Measurements from ENCODE around the gene KCNH2.

The KCNH2 gene

DNA sequence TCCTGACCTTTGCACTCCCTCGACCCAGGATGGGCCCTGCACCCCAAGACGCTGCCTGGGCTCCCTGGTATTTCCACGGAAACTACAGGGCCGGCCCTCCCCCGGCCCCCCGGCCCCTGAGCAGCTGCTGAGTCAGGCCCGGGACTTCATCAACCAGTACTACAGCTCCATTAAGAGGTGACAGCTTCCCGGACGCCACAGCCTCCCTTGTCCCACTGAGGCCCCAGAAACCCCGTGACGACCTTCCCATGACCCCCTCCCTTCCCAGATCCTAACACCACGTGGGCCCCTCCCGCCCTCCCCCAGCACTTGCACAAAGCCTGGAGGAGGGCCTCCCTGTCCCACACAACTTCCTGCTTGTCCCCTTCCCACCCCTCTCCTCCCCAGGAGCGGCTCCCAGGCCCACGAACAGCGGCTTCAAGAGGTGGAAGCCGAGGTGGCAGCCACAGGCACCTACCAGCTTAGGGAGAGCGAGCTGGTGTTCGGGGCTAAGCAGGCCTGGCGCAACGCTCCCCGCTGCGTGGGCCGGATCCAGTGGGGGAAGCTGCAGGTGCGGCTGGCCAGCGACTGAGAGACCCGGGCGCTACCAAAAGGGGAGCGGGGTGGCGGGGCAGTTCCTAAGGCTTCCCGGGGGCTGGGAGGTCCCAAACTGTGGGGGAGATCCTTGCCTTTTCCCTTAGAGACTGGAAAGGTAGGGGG is 18.4 kb upstream of the KCNH2 start:
- DNase-seq (ENCODE audit: insufficient read length, low spot score) (no peak), FAIRE-seq (no peak)

DNA sequence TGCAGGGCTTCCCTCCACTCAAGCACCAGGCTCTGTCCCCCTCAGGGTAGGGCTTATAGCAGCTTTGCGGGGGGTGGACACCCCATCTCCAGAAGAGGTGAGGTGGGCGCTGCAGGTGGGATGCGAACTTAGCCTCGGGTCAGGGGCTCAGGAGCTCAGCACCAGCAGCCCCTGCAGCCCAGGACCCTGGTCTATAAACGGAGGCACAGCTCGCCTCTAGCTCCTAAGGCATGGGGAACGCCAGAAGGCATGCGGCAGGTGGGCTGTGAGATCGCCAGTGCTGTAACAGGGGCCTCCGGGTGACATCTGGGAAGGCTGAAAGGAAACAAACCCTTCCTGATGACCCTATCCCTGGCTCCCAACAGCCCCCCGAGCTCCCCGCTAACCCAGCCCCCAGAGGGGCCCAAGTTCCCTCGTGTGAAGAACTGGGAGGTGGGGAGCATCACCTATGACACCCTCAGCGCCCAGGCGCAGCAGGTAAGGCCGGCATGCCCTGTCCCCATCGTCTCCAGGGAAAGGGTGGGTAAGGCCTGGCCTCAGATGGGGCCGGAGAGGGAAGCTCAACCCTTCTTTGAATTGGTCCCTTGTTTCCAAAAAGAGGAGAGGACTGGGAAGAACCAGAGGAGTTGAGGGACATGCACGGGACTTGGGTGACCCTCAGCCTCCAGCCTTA is 16.9 kb upstream of the KCNH2 start:
- DNase-seq (ENCODE audit: insufficient read length, low spot score) (no peak), FAIRE-seq (no peak)

DNA sequence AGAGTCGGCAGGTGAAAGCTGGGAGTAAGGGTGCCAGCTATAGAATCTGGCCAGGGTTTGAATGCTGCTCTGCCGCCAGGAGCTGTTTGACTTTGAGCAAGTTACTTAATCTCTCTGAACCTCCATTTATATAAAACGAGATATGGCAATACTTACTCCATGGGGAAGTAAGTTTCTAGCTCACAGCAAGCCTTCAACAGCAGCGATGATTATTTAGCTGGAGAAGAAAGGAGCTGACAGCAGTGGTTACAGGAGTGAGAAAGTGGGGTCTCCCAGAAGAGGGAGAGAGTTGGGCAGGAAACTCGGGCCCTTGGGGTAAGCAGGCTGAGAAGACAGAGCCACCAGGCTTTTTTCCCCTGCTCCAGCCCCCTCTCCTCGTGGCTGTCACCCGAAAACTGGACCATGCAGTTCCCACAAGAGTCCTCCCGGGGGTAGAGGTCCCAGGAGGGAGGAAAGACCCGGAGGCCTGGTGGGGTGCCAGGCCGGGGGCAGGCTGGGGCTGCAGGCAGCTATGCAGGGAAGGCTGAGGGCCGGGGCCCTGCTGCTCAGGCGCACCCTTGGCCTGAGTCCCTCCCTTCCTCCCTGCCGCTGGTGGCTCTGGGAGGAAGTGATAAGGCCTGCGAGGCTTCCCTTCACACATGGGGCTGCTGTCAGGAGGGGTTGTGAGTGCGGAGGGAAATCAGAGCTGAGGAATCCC is 16.2 kb upstream of the KCNH2 start:
- DNase-seq (ENCODE audit: insufficient read length, low spot score) (no peak), FAIRE-seq (no peak)

DNA sequence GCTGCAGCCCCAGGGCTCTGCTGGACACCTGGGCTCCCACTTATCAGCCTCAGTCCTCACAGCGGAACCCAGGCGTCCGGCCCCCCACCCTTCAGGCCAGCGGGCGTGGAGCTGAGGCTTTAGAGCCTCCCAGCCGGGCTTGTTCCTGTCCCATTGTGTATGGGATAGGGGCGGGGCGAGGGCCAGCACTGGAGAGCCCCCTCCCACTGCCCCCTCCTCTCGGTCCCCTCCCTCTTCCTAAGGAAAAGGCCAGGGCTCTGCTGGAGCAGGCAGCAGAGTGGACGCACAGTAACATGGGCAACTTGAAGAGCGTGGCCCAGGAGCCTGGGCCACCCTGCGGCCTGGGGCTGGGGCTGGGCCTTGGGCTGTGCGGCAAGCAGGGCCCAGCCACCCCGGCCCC is 15.4 kb upstream of the KCNH2 start:
- DNase-seq (ENCODE audit: insufficient read length, low spot score) (no peak), FAIRE-seq (no peak)

DNA sequence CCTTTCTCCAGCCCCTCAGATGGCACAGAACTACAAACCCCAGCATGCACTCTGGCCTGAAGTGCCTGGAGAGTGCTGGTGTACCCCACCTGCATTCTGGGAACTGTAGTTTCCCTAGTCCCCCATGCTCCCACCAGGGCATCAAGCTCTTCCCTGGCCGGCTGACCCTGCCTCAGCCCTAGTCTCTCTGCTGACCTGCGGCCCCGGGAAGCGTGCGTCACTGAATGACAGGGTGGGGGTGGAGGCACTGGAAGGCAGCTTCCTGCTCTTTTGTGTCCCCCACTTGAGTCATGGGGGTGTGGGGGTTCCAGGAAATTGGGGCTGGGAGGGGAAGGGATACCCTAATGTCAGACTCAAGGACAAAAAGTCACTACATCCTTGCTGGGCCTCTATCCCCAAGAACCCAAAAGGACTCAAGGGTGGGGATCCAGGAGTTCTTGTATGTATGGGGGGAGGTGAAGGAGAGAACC is 14.7 kb upstream of the KCNH2 start:
- FAIRE-seq, result no peak
- DNase-seq (ENCODE audit: insufficient read length, low spot score), result no peak

- no peak for FAIRE-seq
Measured at GRCh38 chr7:150992051-150992640, 14.0 kb upstream of the KCNH2 start.

DNA sequence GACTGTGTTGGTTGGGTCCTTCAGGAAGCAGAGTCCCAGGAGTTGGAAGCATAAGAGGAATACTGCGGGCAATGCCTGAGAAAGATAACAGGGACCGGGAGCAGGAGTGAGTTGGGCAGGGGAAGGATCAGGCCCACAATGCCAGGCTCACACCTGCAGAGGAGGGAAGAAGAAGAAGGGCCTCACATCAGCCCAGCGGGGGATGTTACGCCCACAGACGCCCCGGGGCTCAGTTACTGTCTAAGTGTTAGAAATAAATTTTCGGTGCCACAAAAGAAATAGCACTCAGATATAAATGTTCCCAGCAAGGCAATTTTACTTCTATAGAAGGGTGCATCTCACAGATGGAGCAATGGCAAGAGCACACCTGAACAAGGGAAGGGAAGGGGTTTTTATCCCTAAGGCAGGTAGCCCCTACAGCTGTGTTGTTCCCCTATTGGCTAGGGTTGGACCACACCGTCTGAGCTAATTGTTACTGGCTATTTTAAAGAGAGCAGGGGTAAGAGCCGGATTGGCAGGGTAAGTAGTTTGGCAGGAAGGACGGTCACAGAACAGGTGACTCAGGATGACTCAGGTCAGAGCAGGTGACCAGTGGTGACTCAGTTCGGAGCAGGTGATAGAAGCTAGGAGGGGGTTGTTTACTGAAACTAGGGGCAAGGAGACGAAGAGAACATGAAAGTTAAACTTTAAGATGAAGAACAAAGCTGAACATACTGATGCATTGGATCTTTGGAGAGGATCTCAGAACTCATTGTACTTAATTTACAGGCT is 12.5 kb upstream of the KCNH2 start, which contains the start of gene NOS3:
Gene NOS3, plus strand, starts transcription at position 602 of the 771 bp plus-strand sequence. CDS start 2,787 bp downstream, outside the sequence.
- FAIRE-seq (no peak), DNase-seq (ENCODE audit: insufficient read length, low spot score) (no peak)

More at GRCh38 chr7:150992051-150992640, 14.0 kb upstream of the KCNH2 start:
- DNase-seq (ENCODE audit: insufficient read length, low spot score), result no peak

- FAIRE-seq (no peak), DNase-seq (ENCODE audit: insufficient read length, low spot score) (no peak)
Measured at GRCh38 chr7:150989456-150989855, 11.3 kb upstream of the KCNH2 start.

DNA sequence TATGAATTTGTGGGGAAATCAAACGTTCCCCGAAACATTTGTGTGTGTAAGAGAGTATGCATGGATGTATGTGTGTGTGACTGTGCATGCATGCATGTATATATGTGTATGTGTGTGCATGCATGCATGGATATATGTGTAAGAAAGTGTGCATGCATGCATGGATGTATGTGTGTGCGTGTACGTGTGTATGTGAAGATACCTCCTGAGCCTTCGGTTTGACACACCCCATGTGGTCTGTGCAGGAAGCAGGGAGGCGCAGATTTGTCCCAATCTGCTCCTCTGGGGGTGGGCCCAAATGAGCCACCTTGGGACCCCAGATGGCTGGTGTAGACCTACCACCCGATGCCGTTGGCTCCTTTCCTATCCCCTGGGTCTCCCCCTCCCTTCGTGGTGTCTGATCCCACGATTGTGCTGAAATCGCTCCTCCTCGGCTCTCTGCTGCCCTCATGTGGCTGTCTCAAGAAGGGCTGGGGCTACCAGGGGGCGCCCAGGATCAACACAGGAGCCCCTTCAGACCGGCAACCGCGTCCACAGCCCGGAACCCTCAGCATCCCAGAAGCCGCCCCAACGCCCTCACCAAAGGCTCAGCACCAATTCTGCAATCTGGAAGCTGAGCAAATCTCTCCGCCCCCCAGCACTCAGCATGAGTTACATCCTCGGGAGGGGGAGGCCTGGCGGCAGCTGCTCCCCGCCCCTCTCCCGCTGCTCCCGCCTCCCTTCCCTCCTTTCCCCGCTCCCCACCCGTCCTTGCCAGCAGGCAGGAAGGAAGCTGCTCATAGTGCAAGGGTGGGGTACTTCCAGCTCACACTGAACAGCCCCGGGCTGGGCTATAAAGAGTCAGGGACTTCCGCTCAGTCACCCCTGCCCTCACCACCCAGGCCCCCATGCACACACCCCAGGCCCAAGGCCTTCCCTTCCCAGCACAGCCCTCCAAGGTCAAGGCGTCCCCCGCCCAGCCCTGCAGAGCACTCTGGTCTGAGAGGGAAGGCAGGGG is 10.4 kb upstream of the KCNH2 start:
- no peak for FAIRE-seq
- peak; percentile 67 for DNase-seq (ENCODE audit: insufficient read length, low spot score)

DNA sequence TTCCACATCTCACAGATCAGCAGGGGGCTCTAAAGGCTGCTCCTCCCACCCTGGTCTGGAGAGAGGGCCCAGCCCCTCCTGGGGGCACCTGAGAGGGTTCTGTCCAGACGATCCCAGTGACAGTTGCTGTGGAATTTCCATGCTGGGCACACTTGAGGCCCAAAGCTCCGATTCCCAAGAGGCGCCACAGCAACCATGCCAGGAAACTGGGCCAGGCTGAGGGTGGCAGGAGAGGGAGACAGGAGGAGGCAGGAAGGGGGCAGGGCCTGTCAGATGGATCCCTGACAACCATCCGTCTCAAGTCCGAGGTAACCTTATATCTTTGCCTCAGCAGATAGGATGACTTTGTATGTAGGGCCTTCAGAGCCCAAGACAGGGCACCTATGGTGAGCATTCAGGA is 8.4 kb upstream of the KCNH2 start:
- DNase-seq (ENCODE audit: insufficient read length, low spot score) (no peak), FAIRE-seq (no peak)

GRCh38 chr7:150986099-150986512 is 8.0 kb upstream of the KCNH2 start:
- peak; percentile 33 for DNase-seq (ENCODE audit: insufficient read length, low spot score)
- no peak for FAIRE-seq

GRCh38 chr7:150983893-150984368 is 5.8 kb upstream of the KCNH2 start:
- no peak for FAIRE-seq

GRCh38 chr7:150982351-150982750 is 4.2 kb upstream of the KCNH2 start:
- no peak for FAIRE-seq
- DNase-seq (ENCODE audit: insufficient read length, low spot score), result no peak

More at GRCh38 chr7:150983893-150984368, 5.8 kb upstream of the KCNH2 start:
- DNase-seq (ENCODE audit: insufficient read length, low spot score), result no peak

DNA sequence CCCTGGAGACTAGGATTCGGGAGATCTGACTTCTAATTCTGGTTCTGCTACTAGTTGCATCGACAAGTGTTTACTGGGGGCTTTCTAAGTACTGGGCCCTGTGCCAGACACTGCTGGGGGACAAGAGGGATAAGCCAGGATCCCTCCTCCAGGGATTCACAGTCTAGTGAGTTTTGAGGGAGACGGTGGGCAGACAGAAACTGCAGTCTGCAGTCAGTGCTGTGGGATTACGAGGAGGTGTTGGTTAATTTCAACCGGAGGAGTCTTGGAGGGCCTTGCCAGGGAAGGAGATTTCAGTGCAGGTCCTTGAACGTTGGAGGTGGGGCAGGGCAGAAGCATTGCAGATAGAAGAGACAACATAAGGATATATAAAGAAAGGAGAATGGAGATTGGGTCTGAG is 3.5 kb upstream of the KCNH2 start:
- FAIRE-seq (no peak), DNase-seq (ENCODE audit: insufficient read length, low spot score) (no peak)

- no peak for DNase-seq (ENCODE audit: insufficient read length, low spot score)
- no peak for FAIRE-seq
Measured at GRCh38 chr7:150980663-150981062, 2.5 kb upstream of the KCNH2 start.

DNA sequence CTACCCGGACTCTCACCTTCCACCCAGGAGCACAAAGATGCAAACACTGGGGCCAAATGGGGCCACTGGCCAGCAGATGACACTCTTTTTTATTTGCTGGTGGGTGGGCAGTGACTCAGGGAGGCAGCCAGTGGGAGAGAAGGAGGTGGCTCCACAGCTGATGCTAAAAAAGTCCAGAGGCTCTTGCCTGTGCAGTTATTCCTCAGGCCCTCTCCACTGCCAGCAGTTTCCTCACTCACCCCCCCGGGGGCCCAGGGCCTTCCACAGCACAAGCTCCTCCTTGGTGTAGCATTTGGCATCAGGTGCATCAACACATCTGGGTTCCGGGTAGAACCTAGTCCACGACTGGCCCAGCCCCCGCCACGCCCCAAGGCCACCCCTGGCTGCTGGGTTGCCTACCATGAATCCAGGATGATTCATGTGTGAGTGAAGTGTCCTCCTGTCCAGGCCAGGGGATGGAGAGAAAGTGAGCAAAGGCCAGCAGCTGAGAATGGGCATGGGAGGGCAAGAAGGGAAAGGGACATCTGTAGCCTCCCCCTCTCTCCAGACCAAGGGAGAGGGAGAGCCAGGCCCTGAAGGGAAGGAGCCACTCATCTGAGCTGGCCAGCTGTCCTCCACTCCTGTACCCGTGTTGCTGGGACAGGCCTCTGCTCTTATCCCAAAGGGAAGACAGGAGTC is 1.7 kb upstream of the KCNH2 start:
- FAIRE-seq, result no peak

DNA sequence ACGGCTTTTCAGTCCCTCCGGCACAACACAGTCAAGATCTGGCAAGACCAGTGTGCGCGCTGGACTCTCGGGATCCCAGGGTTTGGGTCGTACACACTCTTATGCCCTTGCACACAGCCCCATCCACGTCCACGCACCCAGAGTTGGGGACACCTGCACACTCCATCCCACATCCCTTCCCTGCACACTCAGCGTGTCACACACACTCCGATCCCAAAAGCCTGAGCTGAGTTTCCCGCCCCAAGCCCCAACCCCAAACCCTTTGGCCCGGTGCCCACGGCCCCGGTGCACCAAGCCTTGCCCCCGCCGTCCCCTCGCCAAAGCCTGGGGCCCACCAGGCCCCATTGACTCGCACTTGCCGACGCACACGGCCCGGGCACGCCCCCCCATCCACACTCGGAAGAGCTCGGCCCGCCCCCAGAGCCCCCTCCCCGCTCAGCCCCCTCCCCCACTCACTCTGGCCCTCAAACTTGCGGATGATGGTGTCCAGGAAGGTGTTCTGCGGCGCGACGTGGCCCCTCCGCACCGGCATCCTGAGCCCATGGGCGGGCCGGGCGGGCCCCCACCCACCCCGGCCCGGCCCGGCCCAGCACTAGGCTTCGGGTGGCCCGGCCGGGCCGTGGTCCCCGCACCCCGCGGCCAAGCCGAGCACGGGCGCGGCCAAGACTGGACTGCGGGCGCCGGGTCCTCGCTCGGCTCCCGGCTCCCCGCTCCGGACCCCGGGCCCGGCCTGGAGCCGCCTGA is 567 bp downstream of the KCNH2 start:
- FAIRE-seq, result no peak

More for the DNA sequence above, 1.7 kb upstream of the KCNH2 start:
- DNase-seq (ENCODE audit: insufficient read length, low spot score), result no peak

More for the DNA sequence above, 567 bp downstream of the KCNH2 start:
- no peak for DNase-seq (ENCODE audit: insufficient read length, low spot score)

Measured in HTR-8/SVneo (cell line).